H1 (cell line): ENCODE measurements around the gene CDC42BPB. TPM values are rescaled to one million over a fixed set of nuclear protein-coding genes. Genes with fewer than 3 reads are reported as not detected.
A peak's percentile ranks its signal among the peaks of the same experiment; 100 is the strongest.

Experiments
- CTCF ChIA-PET: fragments of 300-600 bp; sonication (Branson Sonifier 250); formaldehyde crosslinking; loops from one replicate; lab custom pipeline; 2021; ENCODE audit not compliant: partially characterized antibody; lab: Charles Lee
- POLR2A ChIA-PET: fragments of 300-600 bp; sonication (Branson Sonifier 250); formaldehyde crosslinking; loops from one replicate; lab custom pipeline; 2021; ENCODE audit warnings: inconsistent platforms; ENCODE audit not compliant: partially characterized antibody; lab: Charles Lee
- DNase-seq, 2 experiments: peaks; one replicate each; pipeline versions ENCODE4 v3.0.0 to v3.0.0-alpha.2; 2010 to 2022; ENCODE audit warnings: low spot score in 2 of 2, low read depth in 1 of 2, mixed read lengths in 1 of 2
- FAIRE-seq: peaks from 2 replicates; lab custom pipeline; 2011; peaks lifted over from hg19 to GRCh38; lab: Jason Lieb, UNC
- H2AFZ ChIP-seq: 2 replicates; pipeline ENCODE4 v1.8.1; 2012; ENCODE audit warnings: low read length, inconsistent platforms
- H2AK5ac ChIP-seq: 2 replicates; pipeline ENCODE4 v1.6.1; 2013; ENCODE audit warnings: low read depth, low read length
- H2BK120ac ChIP-seq: replicated peaks from 2 replicates; pipeline ENCODE3; 2013; ENCODE audit warnings: low read depth, low read length, inconsistent platforms
- H2BK12ac ChIP-seq: 2 replicates; pipeline ENCODE4 v1.6.1; 2013; ENCODE audit warnings: low read depth, low read length
- H2BK15ac ChIP-seq: 2 replicates; pipeline ENCODE4 v1.6.1; 2013; ENCODE audit warnings: low read length
- H2BK20ac ChIP-seq: 2 replicates; pipeline ENCODE4 v1.6.1; 2013; ENCODE audit warnings: low read length
- H2BK5ac ChIP-seq: 2 replicates; pipeline ENCODE4 v1.6.1; 2013; ENCODE audit warnings: low read depth, low read length
- H3K14ac ChIP-seq: 2 replicates; pipeline ENCODE4 v1.6.1; 2013; ENCODE audit warnings: inconsistent platforms; ENCODE audit not compliant: insufficient read length
- H3K18ac ChIP-seq: 2 replicates; pipeline ENCODE4 v1.6.1; 2013; ENCODE audit warnings: low read length; ENCODE audit errors: extremely low read depth
- H3K23ac ChIP-seq: 2 replicates; pipeline ENCODE4 v1.6.1; 2013; ENCODE audit warnings: inconsistent platforms; ENCODE audit not compliant: insufficient read length
- H3K23me2 ChIP-seq: 2 replicates; pipeline ENCODE4 v1.6.1; 2013; ENCODE audit warnings: low read depth, low read length
- H3K27ac ChIP-seq: 2 replicates; pipeline ENCODE4 v1.6.1; 2011; ENCODE audit warnings: low read depth, low read length, inconsistent platforms
- H3K27me3 ChIP-seq, 4 experiments: replicated peaks in 1 of 4; 1 replicate in 1 of 4; 2 replicates in 3 of 4; pipeline versions ENCODE4 v1.6.1 to v1.8.1; 2011 to 2013; ENCODE audit warnings: low read length in 3 of 4, mild to moderate bottlenecking in 3 of 4, inconsistent platforms in 2 of 4, mixed read lengths in 2 of 4, moderate library complexity in 1 of 4; ENCODE audit not compliant: control insufficient read depth in 3 of 4, insufficient read depth in 3 of 4; ENCODE audit errors: extremely low read depth in 1 of 4
- H3K36me3 ChIP-seq, 4 experiments: 2 replicates each; pipeline versions ENCODE4 v1.6.1 to v1.8.1; 2011 to 2013; ENCODE audit warnings: mild to moderate bottlenecking in 4 of 4, low read length in 3 of 4, moderate library complexity in 2 of 4, control low read depth in 1 of 4, inconsistent platforms in 1 of 4; ENCODE audit not compliant: insufficient read depth in 4 of 4, control insufficient read depth in 2 of 4
- H3K4ac ChIP-seq: replicated peaks from 2 replicates; pipeline ENCODE3; 2013; ENCODE audit warnings: low read length, low read depth, mixed read lengths, inconsistent platforms; ENCODE audit not compliant: insufficient read length
- H3K4me1 ChIP-seq, 4 experiments: replicated peaks in 1 of 4; 1 replicate in 1 of 4; 2 replicates in 3 of 4; pipeline versions ENCODE4 v1.6.1 to v1.8.1; 2011 to 2013; ENCODE audit warnings: low read length in 3 of 4, inconsistent platforms in 2 of 4, mixed read lengths in 1 of 4; ENCODE audit not compliant: insufficient read depth in 4 of 4, control insufficient read depth in 3 of 4
- H3K4me2 ChIP-seq, 2 experiments: 2 replicates each; pipeline versions ENCODE4 v1.6.1 to v1.8.1; 2011 to 2013; ENCODE audit warnings: low read depth in 2 of 2, low read length in 2 of 2, control low read depth in 1 of 2, inconsistent platforms in 1 of 2, mild to moderate bottlenecking in 1 of 2; ENCODE audit not compliant: insufficient read depth in 1 of 2
- H3K4me3 ChIP-seq, 4 experiments: fragments of 200-600, 300-600 bp in 1 of 4; sonication (generic), shearing (Covaris generic), sonication (Bioruptor Twin) in 1 of 4; 2 replicates each; pipeline versions ENCODE4 v1.5.1 to v1.8.1; 2011 to 2016; ENCODE audit warnings: low read length in 4 of 4, low read depth in 3 of 4, control low read depth in 2 of 4, inconsistent platforms in 2 of 4, mild to moderate bottlenecking in 2 of 4, mixed read lengths in 1 of 4, moderate library complexity in 1 of 4; ENCODE audit not compliant: insufficient read depth in 2 of 4; ENCODE audit errors: extremely low read depth in 1 of 4
- H3K56ac ChIP-seq: replicated peaks from 2 replicates; pipeline ENCODE3; 2013; ENCODE audit warnings: low read depth, mild to moderate bottlenecking, mixed read lengths, low read length, inconsistent platforms; ENCODE audit not compliant: insufficient read length
- H3K79me1 ChIP-seq: 2 replicates; pipeline ENCODE4 v1.6.1; 2013; ENCODE audit warnings: low read depth, low read length, control low read depth
- H3K79me2 ChIP-seq, 2 experiments: 2 replicates each; pipeline versions ENCODE4 v1.6.1 to v1.8.1; 2012 to 2013; ENCODE audit warnings: low read length in 2 of 2, mild to moderate bottlenecking in 2 of 2, inconsistent platforms in 1 of 2; ENCODE audit not compliant: insufficient read depth in 2 of 2, control insufficient read depth in 1 of 2
- H3K9ac ChIP-seq, 4 experiments: replicated peaks in 1 of 4; 1 replicate in 1 of 4; 2 replicates in 3 of 4; pipeline versions ENCODE4 v1.6.1 to v1.8.1; 2011 to 2013; ENCODE audit warnings: low read depth in 3 of 4, low read length in 3 of 4, control low read depth in 2 of 4, mild to moderate bottlenecking in 2 of 4, moderate library complexity in 2 of 4, inconsistent platforms in 1 of 4; ENCODE audit errors: extremely low read depth in 1 of 4
- H3K9me3 ChIP-seq, 2 experiments: 2 replicates each; pipeline versions ENCODE4 v1.6.1 to v1.8.1; 2012 to 2013; ENCODE audit warnings: mild to moderate bottlenecking in 2 of 2, moderate library complexity in 2 of 2, control low read depth in 1 of 2, inconsistent platforms in 1 of 2, low read depth in 1 of 2, low read length in 1 of 2, mixed read lengths in 1 of 2; ENCODE audit not compliant: insufficient read depth in 2 of 2
- H4K20me1 ChIP-seq, 2 experiments: replicated peaks in 1 of 2; 2 replicates each; pipeline versions ENCODE3 to v1.8.1; 2011 to 2013; ENCODE audit warnings: inconsistent platforms in 2 of 2, low read length in 2 of 2, mild to moderate bottlenecking in 1 of 2; ENCODE audit not compliant: insufficient read depth in 2 of 2, control insufficient read depth in 1 of 2
- H4K5ac ChIP-seq: 2 replicates; pipeline ENCODE4 v1.6.1; 2013; ENCODE audit warnings: low read length, low read depth, mixed read lengths, inconsistent platforms; ENCODE audit not compliant: insufficient read length
- H4K8ac ChIP-seq: 2 replicates; pipeline ENCODE4 v1.8.0; 2013; ENCODE audit warnings: mild to moderate bottlenecking, moderate library complexity, low read length, inconsistent platforms; ENCODE audit not compliant: insufficient read depth; ENCODE audit errors: extremely low read depth
- H4K91ac ChIP-seq: replicated peaks from 2 replicates; pipeline ENCODE3; 2013; ENCODE audit warnings: low read length, mixed read lengths, inconsistent platforms; ENCODE audit not compliant: insufficient read length
- CTBP2 ChIP-seq: IDR thresholded peaks from 2 replicates; pipeline ENCODE4 v1.7.0; 2011; ENCODE audit warnings: borderline replicate concordance, mild to moderate bottlenecking, moderate library complexity, mixed read lengths, low read length; ENCODE audit not compliant: insufficient read depth, insufficient read length
- SUZ12 ChIP-seq: fragments of 200-600 bp; sonication (generic); IDR thresholded peaks from 2 replicates; pipeline ENCODE4 v1.6.1; 2012; ENCODE audit warnings: mild to moderate bottlenecking, inconsistent platforms, low read length, moderate library complexity, mixed read lengths
- WGBS, 2 experiments: shearing (Covaris generic) in 1 of 2; methylation state at CpG; one replicate each; pipeline versions ENCODE4 v1.1.6 to v1.1.7; 2013 to 2015; ENCODE audit warnings: low lambda C conversion rate in 2 of 2, mixed read lengths in 2 of 2, inconsistent platforms in 1 of 2, low coverage in 1 of 2, missing lambda C conversion rate in 1 of 2; ENCODE audit not compliant: insufficient replicate concordance in 2 of 2, insufficient coverage in 1 of 2, insufficient read length in 1 of 2; ENCODE audit errors: extremely low coverage in 1 of 2, missing lambda C conversion rate in 1 of 2; 5-methylcytosine and 5-hydroxymethylcytosine counted together
- polyA plus RNA-seq, 7 experiments: library from polyadenylated mRNA; depleted of rRNA in 3 of 7; stranded (reverse) in 5 of 7; unstranded in 2 of 7; fragments of >200 nt in 5 of 7; fragments of 200-250 nt in 2 of 7; gene quantifications; 1 replicate in 5 of 7; 2 replicates in 1 of 7; 4 replicates in 1 of 7; pipeline versions ENCODE4 v1.2.1 to v1.2.3, GENCODE V29; 2011 to 2013; ENCODE audit warnings: missing spikeins in 2 of 7, mixed read lengths in 2 of 7
- total RNA-seq: library from RNA; stranded (reverse); fragmentation: NEBNext Ultra II Directional; extraction: Animal tissue kit (Norgen Biotek cat#: 25700); gene quantifications from 2 replicates; pipeline ENCODE4 v1.2.1, GENCODE V29; 2021

CDC42BPB gene
- total and polyA plus RNA-seq, 2 of the 8 experiments (the other 6 are each of a cell fraction or from before 2014, with no cell fraction given) = 51.2 to 88.2 TPM

- H2BK5ac ChIP-seq = no peak overlapping the region
- TF ChIP-seq CTBP2 (no peak), SUZ12 (no peak)
Measured at GRCh38 chr14:103085106-103086091, 28.1 kb upstream of the CDC42BPB start.

More at GRCh38 chr14:103085106-103086091, 28.1 kb upstream of the CDC42BPB start:
- Histone ChIP-seq H2AK5ac (no peak overlapping the region), H3K14ac (no peak overlapping the region), H3K4me2 (no peak overlapping the region), H3K4me3 (no peak overlapping the region), H4K20me1 (peaks cover 0 to 7% of the 10 kb centered on the region in 2 experiments), H4K8ac (no peak overlapping the region), H2BK120ac (no peak overlapping the region), H3K4ac (no peak overlapping the region), H3K36me3 (no peaks in the 10 kb centered on the region), H3K4me1 (peaks cover 0 to 3% (median 1%) of the 10 kb centered on the region in 4 experiments; a peak in 3 of 7 replicates), H3K79me2 (no peaks in the 10 kb centered on the region), H3K9me3 (no peaks in the 10 kb centered on the region), H3K23ac (no peak overlapping the region), H2BK15ac (peak overlapping the region; percentile 61; the same call in 1 of the 2 replicates), H3K27me3 (peaks cover 3 to 20% (median 16%) of the 10 kb centered on the region in 4 experiments; a peak in 6 of 7 replicates), H3K9ac (no peak overlapping the region), H2AFZ (no peak overlapping the region), H3K79me1 (no peaks in the 10 kb centered on the region), H3K27ac (no peak overlapping the region), H3K18ac (no peak overlapping the region), H4K91ac (no peak overlapping the region), H2BK12ac (no peak overlapping the region), H3K23me2 (peaks cover 23% of the 10 kb centered on the region; the same call in 1 of the 2 replicates), H4K5ac (no peak overlapping the region), H2BK20ac (0 out of 2 replicates have a peak overlapping the region, but pooled peaks have one; percentile 48), H3K56ac (no peak overlapping the region)
- DNase-seq (peak in 1 of 2 experiments; percentile 84), FAIRE-seq (no peak)
- ChIA-PET CTCF (interaction anchor here (0.6 to 4.3 kb wide), 15 partner anchors 8 to 206 kb away, joined by 3 to 27 read pairs (median 5); no protein-coding TSS in a partner anchor), POLR2A (interaction anchor here (1.6 kb wide), 1 partner anchor 10 kb away, joined by 4 read pairs; the partner anchor contains the start of gene EXOC3L4)
- 84% methylated on average over 19 of the region's 24 CpGs; no CpG with 5 or more reads in 1 of the 2 experiments for WGBS, 2 experiments
